Measurements from ENCODE around the gene SUN1. TPM values are rescaled to one million over a fixed set of nuclear protein-coding genes. Genes with fewer than 3 reads are reported as not detected.
"Not testable (repeated sequence)": the region's sequence is repeated elsewhere in the genome, so short reads cannot be mapped to it uniquely, and the experiment has no call there.

The SUN1 gene
- total and polyA plus RNA-seq, 7 experiments from 2014 or later = 39.4 to 254 (median 97.2) TPM

GRCh38 chr7:871900-872537 lies 39.7 kb downstream of the SUN1 start:
- Mint-ChIP-seq H3K9me3 (no peaks in the 10 kb centered on the region), H3K4me3 (no peak overlapping the region), H3K27ac (peak overlapping the region in 3 of 9 donors; percentile 47 to 59 (median 48)), H3K4me1 (peaks cover 5 to 19% (median 12%) of the 10 kb centered on the region in 7 donors), H3K36me3 (peaks cover 0 to 25% (median 19%) of the 10 kb centered on the region in 5 donors), H3K27me3 (no peaks in the 10 kb centered on the region)
- Histone ChIP-seq H3K9me3 (ENCODE audit: control insufficient read depth in 2 of 3, low read length in 3 of 3) (no peaks in the 10 kb centered on the region), H3K4me3 (ENCODE audit: low read length) (no peak overlapping the region), H3K27ac (ENCODE audit: low read depth, low read length) (no peak overlapping the region), H3K27me3 (ENCODE audit: control insufficient read depth in 2 of 2, insufficient read depth in 2 of 2, low read length in 2 of 2) (no peaks in the 10 kb centered on the region), H3K4me1 (ENCODE audit: control insufficient read depth in 2 of 2, insufficient read depth in 2 of 2, low read length in 2 of 2) (peaks cover 0 to 17% of the 10 kb centered on the region in 2 donors), H3K36me3 (ENCODE audit: control insufficient read depth in 2 of 3, insufficient read depth in 3 of 3, low read length in 3 of 3) (peaks cover 0 to 47% (median 3%) of the 10 kb centered on the region in 3 experiments)
- ChIA-PET POLR2A (interaction anchor here (0.7 to 1.5 kb wide), 2 partner anchors 58 to 85 kb away, joined by 3 to 4 read pairs; no protein-coding TSS in a partner anchor), CTCF (interaction anchor here (0.6 to 6.3 kb wide), 8 partner anchors 27 to 540 kb away, joined by 3 to 59 read pairs (median 4); no protein-coding TSS in a partner anchor)
- no peak for ATAC-seq
- intact Hi-C loops (cut with micrococcal nuclease) = loop anchor here in 1 of 2 donors (10.0 kb wide), 1 partner anchor 267 kb away; no protein-coding TSS in a partner anchor
- DNase-seq = no peak

GRCh38 chr7:872685-873084 lies 40.4 kb downstream of the SUN1 start:
- not testable (repeated sequence) for DNase-seq; H3K4me3 Mint-ChIP-seq; H3K27ac ChIP-seq (ENCODE audit: low read depth, low read length); H3K4me3 ChIP-seq (ENCODE audit: low read length); H3K27me3 ChIP-seq (ENCODE audit: control insufficient read depth in 2 of 2, insufficient read depth in 2 of 2, low read length in 2 of 2); ATAC-seq; H3K27me3 Mint-ChIP-seq; H3K9me3 Mint-ChIP-seq; H3K9me3 ChIP-seq (ENCODE audit: control insufficient read depth in 2 of 3, low read length in 3 of 3)
- Histone ChIP-seq H3K36me3 (ENCODE audit: control insufficient read depth in 2 of 3, insufficient read depth in 3 of 3, low read length in 3 of 3) (peaks cover 0 to 42% (median 3%) of the 10 kb centered on the region in 3 experiments), H3K4me1 (ENCODE audit: control insufficient read depth in 2 of 2, insufficient read depth in 2 of 2, low read length in 2 of 2) (peaks cover 0 to 17% of the 10 kb centered on the region in 2 donors)
- intact Hi-C loops (cut with micrococcal nuclease) = loop anchor here (1.0 to 10.0 kb wide), 6 partner anchors 40 to 550 kb away; partner anchors contain the start of gene SUN1 (in 1 of the 2)
- Mint-ChIP-seq H3K4me1 (peaks cover under 1 to 19% (median 14%) of the 10 kb centered on the region in 7 donors), H3K27ac (peak overlapping the region in 4 of 9 donors; percentile 17 to 74 (median 62)), H3K36me3 (peaks cover 0 to 21% (median 16%) of the 10 kb centered on the region in 5 donors)
- ChIA-PET CTCF (interaction anchor here (0.7 to 6.3 kb wide), 9 partner anchors 13 to 562 kb away, joined by 3 to 59 read pairs (median 4); no protein-coding TSS in a partner anchor), POLR2A (interaction anchor here (0.7 to 1.5 kb wide), 2 partner anchors 59 to 85 kb away, joined by 3 to 4 read pairs; no protein-coding TSS in a partner anchor)

GRCh38 chr7:873367-874002 lies 41.2 kb downstream of the SUN1 start:
- Mint-ChIP-seq H3K27ac (peak overlapping the region; percentile 31 to 80 (median 65)), H3K9me3 (peaks cover 0 to under 1% (median 0%) of the 10 kb centered on the region in 11 donors), H3K4me3 (peak overlapping the region in 3 of 10 donors; percentile 13 to 38 (median 23)), H3K36me3 (peaks cover 0 to 21% (median 20%) of the 10 kb centered on the region in 5 donors), H3K27me3 (no peaks in the 10 kb centered on the region), H3K4me1 (peaks cover 0 to 25% (median 19%) of the 10 kb centered on the region in 7 donors)
- H3K4me1 ChIP-seq (ENCODE audit: control insufficient read depth in 2 of 2, insufficient read depth in 2 of 2, low read length in 2 of 2) = peaks cover 7 to 24% of the 10 kb centered on the region in 2 donors
- peak overlapping the region; percentile 22 for H3K27ac ChIP-seq (ENCODE audit: low read depth, low read length)
- peak; percentile 54 for ATAC-seq
- peak; percentile 41 to 72 (median 60) for DNase-seq
- ChIA-PET POLR2A (interaction anchor here (1.5 kb wide), 1 partner anchor 60 kb away, joined by 4 read pairs; no protein-coding TSS in a partner anchor), CTCF (interaction anchor here (0.7 to 6.3 kb wide), 10 partner anchors 13 to 563 kb away, joined by 3 to 59 read pairs (median 4); no protein-coding TSS in a partner anchor)
- no peaks in the 10 kb centered on the region for H3K27me3 ChIP-seq (ENCODE audit: control insufficient read depth in 2 of 2, insufficient read depth in 2 of 2, low read length in 2 of 2)
- H3K4me3 ChIP-seq (ENCODE audit: low read length) = no peak overlapping the region
- peaks cover 0 to 36% (median 3%) of the 10 kb centered on the region in 3 experiments for H3K36me3 ChIP-seq (ENCODE audit: control insufficient read depth in 2 of 3, insufficient read depth in 3 of 3, low read length in 3 of 3)
- H3K9me3 ChIP-seq (ENCODE audit: control insufficient read depth in 2 of 3, low read length in 3 of 3) = no peaks in the 10 kb centered on the region
- intact Hi-C loops (cut with micrococcal nuclease) = loop anchor here (1.0 to 10.0 kb wide), 6 partner anchors 41 to 551 kb away; partner anchors contain the start of gene SUN1 (in 1 of the 2)

- CTCF ChIA-PET = interaction anchor here (0.7 to 6.3 kb wide), 5 partner anchors 61 to 296 kb away, joined by 3 to 59 read pairs (median 4); no protein-coding TSS in a partner anchor
- POLR2A ChIA-PET = interaction anchor here (1.5 kb wide), 1 partner anchor 61 kb away, joined by 4 read pairs; no protein-coding TSS in a partner anchor
- DNase-seq = no peak
Observed at GRCh38 chr7:874031-874749, 41.9 kb downstream of the SUN1 start.

GRCh38 chr7:875051-875450 lies 42.8 kb downstream of the SUN1 start:
- H3K9me3 Mint-ChIP-seq = peaks cover 0 to 2% (median 0%) of the 10 kb centered on the region in 11 donors
- CTCF ChIA-PET = interaction anchor here (0.7 to 6.3 kb wide), 2 partner anchors 87 to 143 kb away, joined by 3 to 59 read pairs; no protein-coding TSS in a partner anchor
- H3K4me1 Mint-ChIP-seq = peaks cover 11 to 33% (median 26%) of the 10 kb centered on the region in 7 donors
- DNase-seq (no peak), ATAC-seq (no peak)
- H3K4me3 ChIP-seq (ENCODE audit: low read length) = no peak overlapping the region
- no peaks in the 10 kb centered on the region for H3K27me3 ChIP-seq (ENCODE audit: control insufficient read depth in 2 of 2, insufficient read depth in 2 of 2, low read length in 2 of 2)
- peak overlapping the region in 4 of 10 donors; percentile 14 to 59 (median 40) for H3K4me3 Mint-ChIP-seq
- H3K27me3 Mint-ChIP-seq = no peaks in the 10 kb centered on the region
- POLR2A ChIA-PET = interaction anchor here (0.6 to 2.6 kb wide), 3 partner anchors 17 to 100 kb away, joined by 3 to 10 read pairs (median 3); partner anchors contain the start of gene COX19
- H3K36me3 Mint-ChIP-seq = peaks cover 0 to 21% (median 16%) of the 10 kb centered on the region in 5 donors
- H3K36me3 ChIP-seq (ENCODE audit: control insufficient read depth in 2 of 3, insufficient read depth in 3 of 3, low read length in 3 of 3) = peaks cover 0 to 36% (median 3%) of the 10 kb centered on the region in 3 experiments
- H3K27ac Mint-ChIP-seq = peak overlapping the region in 6 of 9 donors; percentile 36 to 68 (median 58)
- H3K27ac ChIP-seq (ENCODE audit: low read depth, low read length) = no peak overlapping the region
- no peaks in the 10 kb centered on the region for H3K9me3 ChIP-seq (ENCODE audit: control insufficient read depth in 2 of 3, low read length in 3 of 3)
- H3K4me1 ChIP-seq (ENCODE audit: control insufficient read depth in 2 of 2, insufficient read depth in 2 of 2, low read length in 2 of 2) = peaks cover 14 to 33% of the 10 kb centered on the region in 2 donors
- intact Hi-C loops (cut with micrococcal nuclease) = loop anchor here (5.0 to 10.0 kb wide), 3 partner anchors 163 to 273 kb away; no protein-coding TSS in a partner anchor

More at GRCh38 chr7:874031-874749, 41.9 kb downstream of the SUN1 start:
- intact Hi-C loops (cut with micrococcal nuclease) = loop anchor here in 1 of 2 donors (10.0 kb wide), 1 partner anchor 269 kb away; no protein-coding TSS in a partner anchor
- H3K27ac Mint-ChIP-seq = peak overlapping the region in 8 of 9 donors; percentile 31 to 80 (median 70)
- Histone ChIP-seq H3K27me3 (ENCODE audit: control insufficient read depth in 2 of 2, insufficient read depth in 2 of 2, low read length in 2 of 2) (no peaks in the 10 kb centered on the region), H3K9me3 (ENCODE audit: control insufficient read depth in 2 of 3, low read length in 3 of 3) (no peaks in the 10 kb centered on the region), H3K27ac (ENCODE audit: low read depth, low read length) (peak overlapping the region; percentile 24), H3K4me1 (ENCODE audit: control insufficient read depth in 2 of 2, insufficient read depth in 2 of 2, low read length in 2 of 2) (peaks cover 11 to 30% of the 10 kb centered on the region in 2 donors), H3K36me3 (ENCODE audit: control insufficient read depth in 2 of 3, insufficient read depth in 3 of 3, low read length in 3 of 3) (peaks cover 0 to 38% (median 3%) of the 10 kb centered on the region in 3 experiments), H3K4me3 (ENCODE audit: low read length) (no peak overlapping the region)
- H3K36me3 Mint-ChIP-seq = peaks cover 0 to 21% (median 20%) of the 10 kb centered on the region in 5 donors
- ATAC-seq = no peak
- peaks cover 0 to 2% (median 0%) of the 10 kb centered on the region in 11 donors for H3K9me3 Mint-ChIP-seq
- H3K27me3 Mint-ChIP-seq = no peaks in the 10 kb centered on the region
- H3K4me1 Mint-ChIP-seq = peaks cover 3 to 30% (median 22%) of the 10 kb centered on the region in 7 donors
- no peak overlapping the region for H3K4me3 Mint-ChIP-seq

All from naive thymus-derived CD4-positive, alpha-beta T cell (primary cell).